HG02642 (cell line): ENCODE results near the gene STAT4.

Experiments
- ATAC-seq: cut with Tn5 transposase; IDR thresholded peaks from one replicate; pipeline ENCODE4 v1.9.1; 2021; ENCODE audit warnings: mild to moderate bottlenecking; ENCODE audit not compliant: unreplicated experiment, poor library complexity

STAT4 gene, protein sequence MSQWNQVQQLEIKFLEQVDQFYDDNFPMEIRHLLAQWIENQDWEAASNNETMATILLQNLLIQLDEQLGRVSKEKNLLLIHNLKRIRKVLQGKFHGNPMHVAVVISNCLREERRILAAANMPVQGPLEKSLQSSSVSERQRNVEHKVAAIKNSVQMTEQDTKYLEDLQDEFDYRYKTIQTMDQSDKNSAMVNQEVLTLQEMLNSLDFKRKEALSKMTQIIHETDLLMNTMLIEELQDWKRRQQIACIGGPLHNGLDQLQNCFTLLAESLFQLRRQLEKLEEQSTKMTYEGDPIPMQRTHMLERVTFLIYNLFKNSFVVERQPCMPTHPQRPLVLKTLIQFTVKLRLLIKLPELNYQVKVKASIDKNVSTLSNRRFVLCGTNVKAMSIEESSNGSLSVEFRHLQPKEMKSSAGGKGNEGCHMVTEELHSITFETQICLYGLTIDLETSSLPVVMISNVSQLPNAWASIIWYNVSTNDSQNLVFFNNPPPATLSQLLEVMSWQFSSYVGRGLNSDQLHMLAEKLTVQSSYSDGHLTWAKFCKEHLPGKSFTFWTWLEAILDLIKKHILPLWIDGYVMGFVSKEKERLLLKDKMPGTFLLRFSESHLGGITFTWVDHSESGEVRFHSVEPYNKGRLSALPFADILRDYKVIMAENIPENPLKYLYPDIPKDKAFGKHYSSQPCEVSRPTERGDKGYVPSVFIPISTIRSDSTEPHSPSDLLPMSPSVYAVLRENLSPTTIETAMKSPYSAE

DNA sequence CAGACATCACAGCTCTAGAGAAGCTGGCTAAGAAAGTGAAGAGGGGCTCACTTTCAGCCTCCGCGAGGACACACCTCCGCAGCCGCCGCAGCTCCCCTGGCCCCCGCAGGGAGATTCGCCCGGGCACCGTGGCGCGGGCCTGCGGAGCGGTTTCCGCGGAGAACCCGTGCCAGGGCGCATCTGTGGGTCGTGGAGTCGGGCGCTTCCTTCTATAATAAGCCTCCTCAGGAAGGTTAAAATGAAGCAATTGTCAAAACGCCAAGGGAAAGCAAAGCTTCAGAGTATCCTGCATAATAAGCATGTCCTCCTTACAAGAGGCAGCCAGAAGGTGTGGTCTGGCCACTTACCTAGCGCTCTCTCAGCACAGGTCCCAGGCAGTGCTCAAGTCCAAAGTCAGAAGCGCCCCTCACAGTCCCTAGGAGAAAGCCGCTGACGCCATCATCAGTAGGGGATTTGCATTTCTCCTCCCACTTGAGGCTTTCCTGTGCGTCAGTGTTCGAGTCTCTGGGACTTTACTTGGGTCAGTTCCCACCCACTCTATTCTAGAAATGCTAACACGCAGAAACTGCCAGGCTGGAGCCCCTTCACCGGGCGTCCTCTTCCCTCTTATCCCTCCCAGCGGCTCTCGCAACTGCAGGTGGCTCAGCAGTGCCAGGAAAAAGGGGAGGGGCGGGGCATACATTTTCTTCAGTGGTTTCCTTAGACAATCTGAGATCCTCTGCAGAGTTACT, at the start of gene STAT4:
Gene STAT4, minus strand, starts transcription at position 395 of the 731 bp plus-strand sequence. CDS start 2,791 bp downstream, outside the sequence.
- peak; percentile 93 for ATAC-seq

DNA sequence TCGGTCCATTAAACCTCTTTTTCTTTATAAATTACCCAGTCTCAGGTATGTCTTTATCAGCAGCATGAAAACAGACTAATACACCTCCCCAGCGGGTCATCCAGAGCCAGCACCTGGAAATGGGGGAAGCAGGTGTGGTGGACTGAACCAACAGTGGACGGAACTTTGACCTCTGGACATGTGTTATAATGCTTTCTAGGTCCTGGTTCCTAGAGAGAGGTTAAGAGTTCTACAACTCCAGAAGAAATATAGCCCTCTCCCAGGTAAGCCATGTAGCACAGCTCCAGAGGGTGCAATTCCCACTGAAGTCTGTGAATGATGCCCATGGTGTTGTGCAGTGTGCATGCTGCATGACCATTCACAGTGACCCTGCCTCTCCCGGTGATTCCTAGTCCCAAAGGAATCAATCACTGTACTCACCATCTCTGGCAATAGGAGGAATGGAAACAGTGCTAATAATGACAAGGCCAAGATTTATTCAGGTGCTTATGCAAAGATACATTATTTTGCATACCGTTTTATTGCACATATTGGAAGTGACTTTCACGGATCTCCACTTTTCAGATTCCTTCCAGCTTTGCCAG, 49.2 kb upstream of the STAT4 start:
- no peak for ATAC-seq

DNA sequence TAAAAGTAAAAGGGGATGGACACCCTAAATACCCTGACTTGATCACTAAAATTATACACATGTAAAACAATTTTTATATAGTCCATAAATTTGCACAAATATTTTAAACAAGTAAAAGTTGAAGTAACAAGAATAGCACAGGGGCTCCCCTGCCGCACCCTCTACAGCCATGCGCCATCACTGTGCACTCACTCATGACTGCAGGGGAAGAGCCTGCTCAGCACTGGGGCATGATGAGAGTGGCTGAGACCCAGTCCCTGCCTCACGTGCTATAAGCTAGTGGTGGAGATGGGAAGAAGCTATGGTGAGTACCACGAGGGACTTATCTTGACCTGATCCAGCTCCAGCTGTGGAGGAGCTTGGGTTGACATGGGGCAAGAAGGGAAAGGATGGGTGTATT, 47.5 kb upstream of the STAT4 start:
- ATAC-seq, result no peak

GRCh38 chr2:191197096-191197495, 46.3 kb upstream of the STAT4 start:
- no peak for ATAC-seq

- no peak for ATAC-seq
Measured at GRCh38 chr2:191195021-191195420, 44.2 kb upstream of the STAT4 start.

DNA sequence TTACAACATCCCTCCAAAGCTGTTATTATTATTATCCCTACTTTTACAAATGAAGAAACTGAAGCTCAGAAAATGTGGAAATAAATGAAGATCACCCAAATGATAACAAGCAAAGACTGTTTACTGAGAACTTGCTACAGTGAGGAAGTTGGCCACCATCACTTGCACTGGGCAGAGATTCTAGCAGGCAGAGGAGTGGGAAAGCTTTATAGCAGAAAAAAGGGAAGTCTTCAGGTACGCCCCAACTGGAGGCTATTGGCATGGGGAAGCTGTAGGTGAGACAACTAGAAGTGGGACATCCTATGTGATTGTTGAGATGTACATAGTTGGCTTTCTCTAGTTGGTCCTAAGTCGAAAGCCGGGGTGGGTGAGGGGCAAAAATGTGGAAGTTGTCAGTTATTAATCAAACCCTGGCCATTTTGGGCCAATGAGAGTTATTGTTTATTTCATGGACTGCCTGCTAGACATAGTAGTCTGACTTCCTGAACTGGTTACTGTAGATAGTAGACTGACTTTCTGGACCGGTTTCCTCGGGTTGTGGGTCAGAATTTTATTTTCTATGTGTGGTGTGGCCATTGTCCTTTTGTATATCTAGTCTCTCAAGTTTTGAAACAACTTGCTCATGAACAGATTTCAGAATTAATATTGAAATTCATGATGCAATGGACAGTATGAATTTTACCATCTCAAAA, 40.2 kb upstream of the STAT4 start:
- ATAC-seq, result no peak

DNA sequence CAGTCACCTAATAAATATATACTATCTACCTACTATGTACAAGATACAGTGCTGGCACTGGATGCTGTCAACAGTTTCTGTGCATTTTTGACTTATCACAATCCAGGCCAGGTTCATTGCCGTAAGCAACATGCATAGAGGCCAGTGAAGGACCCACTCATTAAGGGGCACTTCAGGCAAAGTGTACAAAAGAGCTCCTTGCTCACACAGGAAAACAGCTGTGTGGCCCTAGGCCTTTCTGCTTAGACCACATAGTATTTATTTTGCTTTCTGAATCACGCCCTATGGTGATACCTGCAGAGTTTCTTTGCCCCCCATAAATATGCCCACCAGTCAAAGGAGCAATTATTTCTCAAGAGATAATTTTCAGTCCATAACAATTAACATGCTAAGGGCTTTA, 39.6 kb upstream of the STAT4 start:
- no peak for ATAC-seq

DNA sequence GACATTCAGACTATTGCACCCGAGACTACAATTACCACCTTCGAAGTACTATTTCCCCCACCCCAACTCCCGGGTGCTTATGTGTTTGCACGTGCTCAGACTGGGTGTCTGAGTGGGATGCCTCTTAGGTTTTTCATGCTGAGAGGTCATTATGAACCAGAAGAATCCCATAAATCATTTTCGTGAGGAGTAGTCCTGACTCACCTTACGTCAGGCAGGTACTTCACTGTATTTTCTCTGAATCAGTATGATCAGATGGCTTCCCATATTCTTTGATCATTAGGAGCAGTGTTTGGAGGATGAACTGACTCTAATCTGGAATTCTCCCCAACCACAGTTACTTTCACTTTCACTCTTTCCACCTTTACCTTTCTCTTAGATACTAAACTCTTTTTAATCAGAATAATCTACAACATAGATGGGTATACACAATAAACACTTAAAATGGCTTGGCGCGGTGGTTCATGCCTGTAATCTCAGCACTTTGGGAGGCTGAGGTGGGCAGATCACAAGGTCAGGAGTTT, 38.4 kb upstream of the STAT4 start:
- no peak for ATAC-seq

GRCh38 chr2:191188550-191189093, 37.8 kb upstream of the STAT4 start:
- ATAC-seq, result no peak

DNA sequence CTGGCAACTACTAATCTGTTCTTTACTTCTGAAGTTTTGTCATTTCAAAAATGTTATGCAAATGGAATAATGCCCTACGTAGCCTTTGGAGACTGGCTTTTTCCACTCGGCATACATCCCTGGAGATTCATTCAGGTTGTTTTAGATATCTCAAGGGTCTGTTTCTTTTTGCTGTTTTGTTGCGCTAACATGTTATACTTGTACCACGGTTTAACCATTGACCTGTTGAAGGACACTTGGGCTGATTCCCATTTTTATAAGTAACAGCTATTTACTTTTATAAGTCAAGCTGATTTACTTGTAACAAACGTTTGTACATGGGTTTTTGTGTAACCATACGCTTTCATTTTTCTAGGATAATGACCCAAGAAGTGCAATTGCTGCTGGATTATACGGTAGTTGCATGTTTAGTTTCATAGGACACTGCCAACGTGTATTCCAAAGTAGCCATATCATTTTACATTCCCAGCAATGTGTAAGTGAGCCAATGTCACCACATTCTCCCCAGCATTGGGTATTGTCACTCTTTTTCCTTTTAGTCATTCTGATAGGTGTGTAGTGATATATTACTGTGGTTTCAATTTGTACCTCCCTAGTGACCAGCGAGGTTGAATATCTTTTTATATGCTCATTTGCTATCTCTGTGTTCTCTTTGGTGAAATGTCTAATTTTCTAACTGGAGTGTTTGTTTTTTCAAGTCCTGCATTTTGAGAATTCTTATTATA, 36.5 kb upstream of the STAT4 start:
- ATAC-seq, result no peak

- no peak for ATAC-seq
Measured at GRCh38 chr2:191184457-191184856, 33.7 kb upstream of the STAT4 start.

DNA sequence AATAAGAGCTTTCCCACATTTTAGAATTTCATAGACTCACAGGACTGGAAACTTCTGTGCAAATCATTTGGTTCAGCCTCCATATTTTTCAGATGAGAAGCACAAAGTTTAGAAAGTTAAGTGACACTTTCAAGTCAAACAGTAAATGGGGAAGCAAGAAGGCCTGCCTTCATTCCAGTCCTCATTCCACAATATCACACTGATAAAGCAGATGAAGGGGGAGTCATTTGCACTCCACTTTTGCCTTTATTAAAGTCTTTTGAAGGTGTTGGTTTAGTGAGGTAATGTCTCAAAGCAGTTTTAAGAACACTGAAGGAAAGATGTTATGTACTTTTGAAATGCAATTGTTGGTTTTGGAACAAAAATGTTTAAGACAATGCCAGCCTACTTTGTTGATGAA, 32.7 kb upstream of the STAT4 start:
- no peak for ATAC-seq

GRCh38 chr2:191183081-191183480, 32.3 kb upstream of the STAT4 start:
- no peak for ATAC-seq

- ATAC-seq, result no peak
Measured at GRCh38 chr2:191180713-191181112, 29.9 kb upstream of the STAT4 start.

DNA sequence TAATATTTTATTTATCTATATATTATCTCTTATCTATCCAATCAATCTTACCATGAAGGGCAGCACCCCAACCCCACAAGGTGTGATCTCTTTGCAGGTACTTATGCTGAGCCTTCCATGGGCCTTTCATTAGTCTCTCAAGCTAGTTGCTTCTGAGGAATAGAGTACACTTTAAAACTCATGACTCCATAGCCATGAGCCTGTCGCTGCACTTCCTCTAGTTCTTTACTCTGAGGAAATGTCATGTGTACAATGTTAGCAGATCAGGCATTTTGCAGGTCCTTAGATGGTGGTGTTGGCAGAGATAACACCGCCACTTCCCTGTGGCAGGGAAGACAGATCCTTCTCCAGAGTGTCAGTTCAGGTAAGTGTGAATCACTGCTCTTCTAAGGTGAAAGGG, 29.5 kb upstream of the STAT4 start:
- ATAC-seq, result no peak

DNA sequence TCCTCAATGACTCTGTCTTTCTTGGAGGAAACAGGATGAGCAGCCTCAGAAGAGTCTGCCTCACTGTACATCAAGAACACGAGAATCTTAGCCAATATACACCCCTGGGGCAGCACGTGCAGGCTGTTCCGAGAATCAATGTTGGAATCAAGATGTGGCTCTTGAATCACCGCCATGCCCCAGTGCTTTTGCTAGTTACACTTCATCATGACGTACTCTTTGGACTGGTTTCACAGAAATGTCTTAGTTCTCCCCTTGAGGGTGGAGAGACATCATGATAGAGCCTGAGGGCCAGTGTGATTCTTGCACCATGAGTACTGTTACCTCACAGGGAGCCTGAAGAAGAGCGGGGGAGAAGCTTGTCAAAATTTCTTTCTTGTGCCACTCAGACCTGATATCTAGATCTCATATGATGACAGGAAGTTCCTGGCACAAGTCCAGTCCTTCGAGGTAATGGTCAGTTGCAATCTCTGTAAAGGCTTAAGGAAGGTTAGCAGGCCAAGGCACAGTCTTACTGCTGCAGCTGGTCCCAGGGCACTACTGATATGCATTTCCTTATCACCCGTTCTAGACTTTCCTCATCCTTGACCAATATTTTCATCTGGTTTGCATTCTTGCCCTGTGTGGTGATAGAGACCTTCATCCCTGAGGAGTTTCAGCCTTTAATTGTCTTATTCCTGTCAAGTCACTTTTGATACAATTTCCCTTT, 28.2 kb upstream of the STAT4 start:
- ATAC-seq, result no peak

DNA sequence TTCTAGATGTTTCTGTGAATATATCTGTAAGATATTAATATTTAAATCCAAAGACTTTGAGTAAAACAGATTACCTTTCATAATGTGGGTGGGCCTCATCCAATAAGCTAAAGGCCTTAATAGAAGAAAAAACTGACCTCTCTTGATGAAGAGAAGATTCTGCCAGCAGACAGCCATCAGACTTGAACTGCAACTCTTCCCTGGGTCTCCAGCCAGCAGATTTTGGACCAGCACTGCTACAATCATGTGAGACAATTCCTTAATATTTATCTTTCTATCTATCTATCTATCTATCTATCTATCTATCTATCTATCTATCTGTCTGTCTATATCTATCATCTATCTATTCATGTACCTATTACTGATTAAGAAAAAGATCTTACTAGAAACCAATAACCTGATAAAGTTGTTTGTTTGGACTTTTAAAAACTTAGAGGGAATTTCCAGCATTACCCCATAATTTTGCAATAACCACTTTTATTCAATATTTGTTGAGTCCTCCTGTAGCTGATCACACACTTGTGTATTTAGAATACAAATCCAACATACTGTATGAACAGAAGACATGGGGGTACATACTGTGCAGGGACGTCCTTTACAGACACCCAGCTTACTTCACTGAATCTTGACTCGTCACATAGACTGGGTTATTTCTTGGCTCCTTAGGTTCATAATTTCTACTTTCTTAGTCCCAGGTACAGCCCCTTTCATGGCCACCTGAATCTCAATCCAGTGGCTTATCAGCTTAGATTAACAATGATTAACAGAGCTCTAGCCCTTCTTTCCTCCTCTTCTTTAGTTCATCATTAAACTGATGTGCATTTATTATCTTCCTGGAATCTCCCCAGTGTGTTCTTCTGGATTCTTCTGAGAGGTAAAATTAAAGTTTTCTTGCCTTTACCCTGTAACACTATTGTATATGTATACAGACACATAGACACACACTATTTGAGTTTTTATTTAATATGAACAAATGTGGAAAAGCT, 27.2 kb upstream of the STAT4 start:
- ATAC-seq, result no peak
